PC-9 (cell line): ENCODE measurements around the gene CDNF. TPM values are rescaled to one million over a fixed set of nuclear protein-coding genes. Genes with fewer than 3 reads are reported as not detected.
A peak's percentile ranks its signal among the peaks of the same experiment; 100 is the strongest.
"Not testable (repeated sequence)": the region's sequence is repeated elsewhere in the genome, so short reads cannot be mapped to it uniquely, and the experiment has no call there.

ENCODE experiments used
- BruUV-seq: library from RNA; stranded (reverse); fragments of 400-500 nt; replicated peaks from 2 replicates; lab custom pipeline; 2021; lab: Mats Ljungman, UMichigan
- CTCF ChIA-PET: fragments of 300-600 bp; sonication (Branson Sonifier 250); formaldehyde crosslinking; loops from one replicate; lab custom pipeline; 2022; ENCODE audit warnings: antibody characterized with exemption; lab: Charles Lee
- POLR2A ChIA-PET: fragments of 300-600 bp; sonication (Branson Sonifier 250); formaldehyde crosslinking; loops from one replicate; lab custom pipeline; 2022; ENCODE audit warnings: antibody characterized with exemption; ENCODE audit not compliant: unreplicated experiment; lab: Charles Lee
- DNase-seq, 2 experiments: peaks; one replicate each; pipeline versions ENCODE4 v3.0.0 to v3.0.0-alpha.2; 2015 to 2022; ENCODE audit warnings: mixed read lengths in 1 of 2
- H2AFZ ChIP-seq: fragments of 200-600 bp; sonication (generic); 2 replicates; pipeline ENCODE4 v1.8.1; 2017; ENCODE audit warnings: antibody characterized with exemption
- H3F3A ChIP-seq: fragments of 200-600 bp; sonication (generic); 2 replicates; pipeline ENCODE4 v1.8.1; 2017; ENCODE audit warnings: antibody characterized with exemption, mild to moderate bottlenecking, low read depth; ENCODE audit not compliant: insufficient read depth
- H3K27ac ChIP-seq: fragments of 200-600 bp; sonication (generic); 2 replicates; pipeline ENCODE4 v1.6.1; 2016; ENCODE audit warnings: mixed run types
- H3K27me3 ChIP-seq: fragments of 200-600 bp; sonication (generic); 2 replicates; pipeline ENCODE4 v1.6.1; 2016; ENCODE audit warnings: low read depth, mixed run types; ENCODE audit not compliant: insufficient read depth
- H3K36me3 ChIP-seq: fragments of 200-600 bp; sonication (generic); 2 replicates; pipeline ENCODE4 v1.6.1; 2016; ENCODE audit warnings: low read depth, mixed run types
- H3K4me1 ChIP-seq: fragments of 200-600 bp; sonication (generic); replicated peaks from 2 replicates; pipeline ENCODE4 v1.6.1; 2016; ENCODE audit warnings: mixed run types; ENCODE audit not compliant: insufficient read depth
- H3K4me2 ChIP-seq: fragments of 200-600 bp; sonication (generic); 2 replicates; pipeline ENCODE4 v1.6.1; 2017; ENCODE audit warnings: mixed run types
- H3K4me3 ChIP-seq: fragments of 200-600 bp; sonication (generic); 2 replicates; pipeline ENCODE4 v1.6.1; 2016; ENCODE audit warnings: mixed run types
- H3K79me2 ChIP-seq: fragments of 200-600 bp; sonication (generic); 2 replicates; pipeline ENCODE4 v1.6.1; 2017; ENCODE audit warnings: low read depth, mixed run types
- H3K9me2 ChIP-seq: fragments of 200-600 bp; sonication (generic); 2 replicates; pipeline ENCODE4 v1.8.1; 2017; ENCODE audit warnings: mild to moderate bottlenecking; ENCODE audit not compliant: insufficient read depth
- H3K9me3 ChIP-seq: fragments of 200-600 bp; sonication (generic); 2 replicates; pipeline ENCODE4 v1.8.1; 2016; ENCODE audit warnings: low read depth; ENCODE audit not compliant: insufficient read depth
- H4K20me1 ChIP-seq: fragments of 200-600 bp; sonication (generic); 2 replicates; pipeline ENCODE4 v1.8.1; 2017; ENCODE audit not compliant: insufficient read depth
- CTCF ChIP-seq: fragments of 200-600 bp; sonication (generic); conservative IDR thresholded peaks from 2 replicates; pipeline ENCODE4 v1.6.1; 2017; ENCODE audit warnings: mixed run types, antibody characterized with exemption, mild to moderate bottlenecking, moderate library complexity
- EZH2 ChIP-seq: fragments of 200-600 bp; sonication (generic); IDR thresholded peaks from 2 replicates; pipeline ENCODE4 v1.8.0; 2017; ENCODE audit warnings: antibody characterized with exemption, low read depth
- intact Hi-C: fragments of 100-400 bp; cut with micrococcal nuclease; formaldehyde crosslinking; loops from one replicate; pipeline ENCODE4 v1.10.0; 2022; ENCODE audit not compliant: unreplicated experiment
- total RNA-seq: library from RNA; stranded (reverse); gene quantifications from 2 replicates; pipeline ENCODE4 v1.2.3, GENCODE V29; 2021

The CDNF gene
- total RNA-seq, 1 experiment from 2014 or later, result 0.48 TPM

- Histone ChIP-seq H3K9me3 (no peaks in the 10 kb centered on the region), H4K20me1 (no peaks in the 10 kb centered on the region; the same call in 1 of the 2 replicates), H3K4me1 (peaks cover 24% of the 10 kb centered on the region), H3K79me2 (peaks cover 50% of the 10 kb centered on the region), H3K27ac (no peak overlapping the region), H3F3A (peaks cover 10% of the 10 kb centered on the region; the same call in 1 of the 2 replicates), H2AFZ (no peak overlapping the region), H3K9me2 (no peaks in the 10 kb centered on the region), H3K36me3 (no peaks in the 10 kb centered on the region), H3K4me3 (peak overlapping the region; percentile 67; the same call in 1 of the 2 replicates), H3K4me2 (peak overlapping the region; percentile 87), H3K27me3 (no peaks in the 10 kb centered on the region)
- POLR2A ChIA-PET, result no interaction called here
- CTCF ChIA-PET, result no interaction called here
- intact Hi-C loops, result loop anchor here (5.0 kb wide), 1 partner anchor 76 kb away; the partner anchor contains the start of gene DCLRE1C
- DNase-seq, result no peak
- TF ChIP-seq EZH2 (no peak), CTCF (no peak)
- BruUV-seq, result no TSS peak
Observed at GRCh38 chr10:14876764-14877163, 38.9 kb upstream of the CDNF start.

GRCh38 chr10:14875941-14876340 lies 38.1 kb upstream of the CDNF start:
- Histone ChIP-seq H3K9me3 (no peaks in the 10 kb centered on the region), H4K20me1 (no peaks in the 10 kb centered on the region; the same call in 1 of the 2 replicates), H3K27ac (no peak overlapping the region), H3F3A (peaks cover 10% of the 10 kb centered on the region; the same call in 1 of the 2 replicates), H3K79me2 (peaks cover 41% of the 10 kb centered on the region), H3K9me2 (no peaks in the 10 kb centered on the region), H3K4me1 (peaks cover 21% of the 10 kb centered on the region), H3K4me3 (no peak overlapping the region), H2AFZ (no peak overlapping the region), H3K27me3 (no peaks in the 10 kb centered on the region), H3K4me2 (no peak overlapping the region), H3K36me3 (peaks cover 5% of the 10 kb centered on the region; the same call in 1 of the 2 replicates)
- TF ChIP-seq CTCF, result no peak
- no peak for TF ChIP-seq EZH2
- ChIA-PET CTCF (no interaction called here), POLR2A (no interaction called here)
- no TSS peak for BruUV-seq
- intact Hi-C loops, result loop anchor here (5.0 kb wide), 1 partner anchor 76 kb away; the partner anchor contains the start of gene DCLRE1C
- DNase-seq, result no peak

GRCh38 chr10:14873090-14873760 lies 35.4 kb upstream of the CDNF start:
- no peaks in the 10 kb centered on the region for H3K9me2 ChIP-seq
- no peak overlapping the region for H3K4me2 ChIP-seq
- TF ChIP-seq EZH2, result no peak
- TF ChIP-seq CTCF, result no peak
- ChIA-PET POLR2A (interaction anchor here (0.7 kb wide), 1 partner anchor 295 kb away, joined by 4 read pairs; the partner anchor contains the start of gene NMT2), CTCF (no interaction called here)
- peaks cover 9% of the 10 kb centered on the region for H3K4me1 ChIP-seq
- no peak overlapping the region for H2AFZ ChIP-seq
- H3K79me2 ChIP-seq, result peaks cover 21% of the 10 kb centered on the region
- H3K36me3 ChIP-seq, result peaks cover 7% of the 10 kb centered on the region; the same call in 1 of the 2 replicates
- no peak overlapping the region for H3K4me3 ChIP-seq
- no peak overlapping the region; the same call in 1 of the 2 replicates for H3K27ac ChIP-seq
- H3F3A ChIP-seq, result peaks cover 8% of the 10 kb centered on the region; the same call in 1 of the 2 replicates
- H3K9me3 ChIP-seq, result no peaks in the 10 kb centered on the region
- H3K27me3 ChIP-seq, result no peaks in the 10 kb centered on the region
- no peaks in the 10 kb centered on the region for H4K20me1 ChIP-seq
- BruUV-seq, result no TSS peak
- intact Hi-C loops, result no loop called here
- DNase-seq, result no peak

GRCh38 chr10:14864871-14865270 lies 27.0 kb upstream of the CDNF start:
- BruUV-seq, CTCF ChIA-PET: not testable (repeated sequence)

GRCh38 chr10:14864466-14864865 lies 26.6 kb upstream of the CDNF start:
- H2AFZ ChIP-seq, H3K4me2 ChIP-seq, CTCF ChIA-PET, POLR2A ChIA-PET, H3K9me2 ChIP-seq, DNase-seq, H3K4me1 ChIP-seq, H3K4me3 ChIP-seq, H3K79me2 ChIP-seq, H3K9me3 ChIP-seq, BruUV-seq, H3K27ac ChIP-seq, intact Hi-C loops, H3K27me3 ChIP-seq, H4K20me1 ChIP-seq, H3F3A ChIP-seq, H3K36me3 ChIP-seq: not testable (repeated sequence)

More at GRCh38 chr10:14864871-14865270, 27.0 kb upstream of the CDNF start:
- POLR2A ChIA-PET, H3K27me3 ChIP-seq, H4K20me1 ChIP-seq, DNase-seq, H3K27ac ChIP-seq, H3F3A ChIP-seq, H3K4me1 ChIP-seq, H3K79me2 ChIP-seq, intact Hi-C loops, H2AFZ ChIP-seq, H3K9me2 ChIP-seq, H3K4me2 ChIP-seq, H3K36me3 ChIP-seq, H3K9me3 ChIP-seq, H3K4me3 ChIP-seq: not testable (repeated sequence)
